ENCODE results near the gene FBXO10. TPM values are rescaled to one million over a fixed set of nuclear protein-coding genes. Genes with fewer than 3 reads are reported as not detected.
"Not testable (repeated sequence)": the region's sequence is repeated elsewhere in the genome, so short reads cannot be mapped to it uniquely, and the experiment has no call there.

The FBXO10 gene
- total RNA-seq, 1 donor: 28.6 TPM

GRCh38 chr9:37515620-37516258, 60.4 kb downstream of the FBXO10 start:
- Histone ChIP-seq H3K36me3 (ENCODE audit: insufficient read depth, low read length) (peaks cover 5% of the 10 kb centered on the region), H3K27ac (ENCODE audit: low read depth, low read length) (no peak overlapping the region), H3K4me3 (ENCODE audit: insufficient read depth, low read length) (no peak overlapping the region), H2AFZ (ENCODE audit: low read length) (no peak overlapping the region), H3K27me3 (ENCODE audit: insufficient read depth, low read length) (no peaks in the 10 kb centered on the region), H3K79me2 (ENCODE audit: insufficient read depth, low read length) (no peaks in the 10 kb centered on the region), H3K9me3 (ENCODE audit: low read depth, low read length) (no peaks in the 10 kb centered on the region), H3K4me1 (ENCODE audit: insufficient read depth, low read length) (no peaks in the 10 kb centered on the region), H3K4me2 (ENCODE audit: insufficient read depth, low read length) (no peak overlapping the region), H4K20me1 (ENCODE audit: insufficient read depth, low read length) (no peaks in the 10 kb centered on the region)
- no peak for TF ChIP-seq CTCF (IDR thresholded peaks at IDR 0.05; ENCODE audit: extremely low read depth, low read depth, low read length)
- no peak for DNase-seq (ENCODE audit: insufficient read length, low spot score, missing footprints)

DNA sequence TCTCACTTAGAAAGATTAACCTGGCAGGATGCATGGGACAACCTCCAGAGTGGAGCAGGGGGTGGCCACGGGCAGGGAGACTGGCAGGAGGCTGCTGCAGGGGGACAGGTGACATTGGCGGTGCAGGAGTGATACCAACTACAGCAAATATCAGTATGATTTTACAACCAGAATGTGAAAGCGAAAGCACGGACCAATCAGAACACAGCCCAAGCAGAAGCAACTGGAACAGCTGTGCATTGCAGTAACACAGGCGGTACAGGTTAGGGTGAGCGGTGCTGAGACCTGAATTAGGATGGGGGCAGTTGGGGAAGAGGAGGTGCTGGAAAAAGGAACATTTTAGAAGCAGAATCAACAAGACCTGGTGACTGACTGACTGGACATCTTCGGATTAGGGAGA, 61.2 kb downstream of the FBXO10 start:
- Histone ChIP-seq H2AFZ (ENCODE audit: low read length) (no peak overlapping the region), H3K27me3 (ENCODE audit: insufficient read depth, low read length) (no peaks in the 10 kb centered on the region), H4K20me1 (ENCODE audit: insufficient read depth, low read length) (no peaks in the 10 kb centered on the region), H3K4me1 (ENCODE audit: insufficient read depth, low read length) (no peaks in the 10 kb centered on the region), H3K79me2 (ENCODE audit: insufficient read depth, low read length) (no peaks in the 10 kb centered on the region), H3K4me3 (ENCODE audit: insufficient read depth, low read length) (no peak overlapping the region), H3K4me2 (ENCODE audit: insufficient read depth, low read length) (no peak overlapping the region), H3K27ac (ENCODE audit: low read depth, low read length) (no peak overlapping the region), H3K36me3 (ENCODE audit: insufficient read depth, low read length) (peaks cover 5% of the 10 kb centered on the region), H3K9me3 (ENCODE audit: low read depth, low read length) (no peaks in the 10 kb centered on the region)
- no peak for TF ChIP-seq CTCF (IDR thresholded peaks at IDR 0.05; ENCODE audit: extremely low read depth, low read depth, low read length)
- DNase-seq (ENCODE audit: insufficient read length, low spot score, missing footprints): no peak

GRCh38 chr9:37514415-37514814, 61.8 kb downstream of the FBXO10 start:
- H4K20me1 ChIP-seq (ENCODE audit: insufficient read depth, low read length); H3K9me3 ChIP-seq (ENCODE audit: low read depth, low read length); H3K4me2 ChIP-seq (ENCODE audit: insufficient read depth, low read length); H3K79me2 ChIP-seq (ENCODE audit: insufficient read depth, low read length); DNase-seq (ENCODE audit: insufficient read length, low spot score, missing footprints); H3K27me3 ChIP-seq (ENCODE audit: insufficient read depth, low read length); H3K4me1 ChIP-seq (ENCODE audit: insufficient read depth, low read length); H3K36me3 ChIP-seq (ENCODE audit: insufficient read depth, low read length); H3K4me3 ChIP-seq (ENCODE audit: insufficient read depth, low read length); H2AFZ ChIP-seq (ENCODE audit: low read length); H3K27ac ChIP-seq (ENCODE audit: low read depth, low read length): not testable (repeated sequence)

- Histone ChIP-seq H3K9me3 (ENCODE audit: low read depth, low read length) (no peaks in the 10 kb centered on the region), H3K4me3 (ENCODE audit: insufficient read depth, low read length) (no peak overlapping the region), H3K4me1 (ENCODE audit: insufficient read depth, low read length) (no peaks in the 10 kb centered on the region), H3K36me3 (ENCODE audit: insufficient read depth, low read length) (peaks cover 4% of the 10 kb centered on the region), H4K20me1 (ENCODE audit: insufficient read depth, low read length) (no peaks in the 10 kb centered on the region), H3K27me3 (ENCODE audit: insufficient read depth, low read length) (no peaks in the 10 kb centered on the region), H2AFZ (ENCODE audit: low read length) (no peak overlapping the region), H3K27ac (ENCODE audit: low read depth, low read length) (no peak overlapping the region), H3K79me2 (ENCODE audit: insufficient read depth, low read length) (no peaks in the 10 kb centered on the region), H3K4me2 (ENCODE audit: insufficient read depth, low read length) (no peak overlapping the region)
- TF ChIP-seq CTCF (IDR thresholded peaks at IDR 0.05; ENCODE audit: extremely low read depth, low read depth, low read length): no peak
- DNase-seq (ENCODE audit: insufficient read length, low spot score, missing footprints): no peak
Observed at GRCh38 chr9:37512437-37512836, 63.7 kb downstream of the FBXO10 start.
